Loucy (cell line): ENCODE data around the gene TOP1.

Source experiments
- EZH2phosphoT487 ChIP-seq: fragments of 200-600 bp; IDR thresholded peaks from 2 replicates; pipeline ENCODE4 v1.6.1; 2018; ENCODE audit warnings: antibody characterized with exemption, mild to moderate bottlenecking, moderate library complexity, borderline replicate concordance
- TF ChIP-seq, protein P1 (sequence below): fragments of 200-600 bp; sonication (generic); conservative IDR thresholded peaks from 2 replicates; pipeline ENCODE4 v1.5.1; 2014; ENCODE audit warnings: mild to moderate bottlenecking, antibody characterized with exemption, low read length

DNA sequence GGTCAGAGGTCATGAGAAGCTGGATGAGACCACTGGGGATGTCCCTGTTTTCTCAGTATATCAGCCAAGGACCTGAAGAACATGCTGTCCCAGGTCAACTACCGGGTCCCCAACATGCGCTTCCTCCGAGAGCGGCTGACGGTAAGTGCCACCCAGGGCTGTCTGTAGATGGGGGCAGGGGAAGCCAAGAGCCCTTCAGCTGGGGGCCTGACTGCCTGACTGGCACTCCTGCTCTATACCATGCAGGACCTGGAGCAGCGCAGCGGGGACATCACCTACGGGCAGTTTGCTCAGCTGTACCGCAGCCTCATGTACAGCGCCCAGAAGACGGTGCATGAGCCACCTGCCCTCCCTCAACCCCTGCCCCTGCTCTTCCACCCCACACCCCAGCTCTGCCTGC lies 133.8 kb downstream of the TOP1 start:
- TF ChIP-seq, protein P1, sequence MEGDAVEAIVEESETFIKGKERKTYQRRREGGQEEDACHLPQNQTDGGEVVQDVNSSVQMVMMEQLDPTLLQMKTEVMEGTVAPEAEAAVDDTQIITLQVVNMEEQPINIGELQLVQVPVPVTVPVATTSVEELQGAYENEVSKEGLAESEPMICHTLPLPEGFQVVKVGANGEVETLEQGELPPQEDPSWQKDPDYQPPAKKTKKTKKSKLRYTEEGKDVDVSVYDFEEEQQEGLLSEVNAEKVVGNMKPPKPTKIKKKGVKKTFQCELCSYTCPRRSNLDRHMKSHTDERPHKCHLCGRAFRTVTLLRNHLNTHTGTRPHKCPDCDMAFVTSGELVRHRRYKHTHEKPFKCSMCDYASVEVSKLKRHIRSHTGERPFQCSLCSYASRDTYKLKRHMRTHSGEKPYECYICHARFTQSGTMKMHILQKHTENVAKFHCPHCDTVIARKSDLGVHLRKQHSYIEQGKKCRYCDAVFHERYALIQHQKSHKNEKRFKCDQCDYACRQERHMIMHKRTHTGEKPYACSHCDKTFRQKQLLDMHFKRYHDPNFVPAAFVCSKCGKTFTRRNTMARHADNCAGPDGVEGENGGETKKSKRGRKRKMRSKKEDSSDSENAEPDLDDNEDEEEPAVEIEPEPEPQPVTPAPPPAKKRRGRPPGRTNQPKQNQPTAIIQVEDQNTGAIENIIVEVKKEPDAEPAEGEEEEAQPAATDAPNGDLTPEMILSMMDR = no peak
- TF ChIP-seq EZH2phosphoT487 = no peak
